Spleen (tissue), 7 donors: Measurements from ENCODE around the gene JARID2.

Experiments
- POLR2A ChIP-seq, 3 donors: fragments of 450-650 bp; IDR thresholded peaks; one replicate each; pipeline ENCODE4 v1.5.1; 2017; ENCODE audit warnings: antibody characterized with exemption in 3 of 3, mild to moderate bottlenecking in 1 of 3
- POLR2AphosphoS5 ChIP-seq, 3 donors: sonication (generic); formaldehyde crosslinking; IDR thresholded peaks; one replicate each; pipeline ENCODE4 v1.5.1; 2017; ENCODE audit warnings: antibody characterized with exemption in 3 of 3
- TF ChIP-seq, protein P1 (sequence below), 11 experiments: fragments of 200-600 bp in 7 of 11; fragments of 450-650 bp in 4 of 11; sonication (generic) in 4 of 11; IDR thresholded peaks in 8 of 11; conservative IDR thresholded peaks in 3 of 11; 1 replicate in 7 of 11; 2 replicates in 4 of 11; pipeline versions ENCODE4 v1.4.0 to v1.8.0; 2016 to 2021; ENCODE audit warnings: antibody characterized with exemption in 11 of 11, inconsistent platforms in 4 of 11, mild to moderate bottlenecking in 1 of 11
- donor health status: DM: no; HTN: no; CAD: no; lungs with moderate emphysema.
- donor health status: DM: no; HTN: no; CAD: no.
- donor health status: DM: no; HTN: no; CAD: no.

DNA sequence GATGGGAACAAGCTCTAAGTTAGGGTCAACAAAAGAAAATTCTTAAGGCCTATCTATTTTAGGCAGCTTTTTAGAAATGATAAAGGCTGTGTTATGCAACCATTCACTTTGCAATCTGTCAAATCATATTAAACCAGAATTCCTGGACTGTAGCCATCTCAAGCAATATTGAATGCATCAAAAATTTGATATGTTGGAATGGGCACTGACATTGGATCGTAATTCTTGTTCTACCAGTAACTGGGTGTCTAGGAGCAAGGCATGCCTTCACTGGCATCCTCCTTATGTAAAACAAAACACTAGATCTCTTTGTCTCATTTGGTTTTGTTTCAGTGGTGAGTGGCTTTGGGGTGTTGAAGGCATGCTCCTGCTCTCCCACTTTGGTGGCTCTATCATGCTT lies 145.6 kb downstream of the JARID2 start:
- TF ChIP-seq, protein P1, sequence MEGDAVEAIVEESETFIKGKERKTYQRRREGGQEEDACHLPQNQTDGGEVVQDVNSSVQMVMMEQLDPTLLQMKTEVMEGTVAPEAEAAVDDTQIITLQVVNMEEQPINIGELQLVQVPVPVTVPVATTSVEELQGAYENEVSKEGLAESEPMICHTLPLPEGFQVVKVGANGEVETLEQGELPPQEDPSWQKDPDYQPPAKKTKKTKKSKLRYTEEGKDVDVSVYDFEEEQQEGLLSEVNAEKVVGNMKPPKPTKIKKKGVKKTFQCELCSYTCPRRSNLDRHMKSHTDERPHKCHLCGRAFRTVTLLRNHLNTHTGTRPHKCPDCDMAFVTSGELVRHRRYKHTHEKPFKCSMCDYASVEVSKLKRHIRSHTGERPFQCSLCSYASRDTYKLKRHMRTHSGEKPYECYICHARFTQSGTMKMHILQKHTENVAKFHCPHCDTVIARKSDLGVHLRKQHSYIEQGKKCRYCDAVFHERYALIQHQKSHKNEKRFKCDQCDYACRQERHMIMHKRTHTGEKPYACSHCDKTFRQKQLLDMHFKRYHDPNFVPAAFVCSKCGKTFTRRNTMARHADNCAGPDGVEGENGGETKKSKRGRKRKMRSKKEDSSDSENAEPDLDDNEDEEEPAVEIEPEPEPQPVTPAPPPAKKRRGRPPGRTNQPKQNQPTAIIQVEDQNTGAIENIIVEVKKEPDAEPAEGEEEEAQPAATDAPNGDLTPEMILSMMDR (IDR thresholded peaks at IDR 0.05 in 8 of 11, conservative IDR thresholded peaks at IDR 0.05 in 3 of 11), result no peak
- no peak for TF ChIP-seq POLR2AphosphoS5 (IDR thresholded peaks at IDR 0.05)
- no peak for TF ChIP-seq POLR2A (IDR thresholded peaks at IDR 0.05)
